Measurements from ENCODE around the gene DTX3.

- TF ChIP-seq JARID2 (CRISPR knock-in tag; IDR thresholded peaks at IDR 0.05; ENCODE audit: insufficient replicate concordance) (no peak), CBX5 (CRISPR knock-in tag; IDR thresholded peaks at IDR 0.05; ENCODE audit: borderline replicate concordance) (no peak), ZNF274 (CRISPR knock-in tag; IDR thresholded peaks at IDR 0.05) (no peak), CTCF (CRISPR knock-in tag; IDR thresholded peaks at IDR 0.05) (no peak), HNRNPLL (IDR thresholded peaks at IDR 0.05; ENCODE audit: low read depth, low read length, poor library complexity, severe bottlenecking) (no peak), YEATS4 (CRISPR knock-in tag; IDR thresholded peaks at IDR 0.05; ENCODE audit: borderline replicate concordance) (no peak), ZNF639 (CRISPR knock-in tag; conservative IDR thresholded peaks at IDR 0.05) (no peak), FOXK2 (IDR thresholded peaks at IDR 0.05) (no peak), MED13 (CRISPR knock-in tag; IDR thresholded peaks at IDR 0.05) (no peak), ZNF24 (IDR thresholded peaks at IDR 0.05) (no peak)
These were observed 19.3 kb downstream of the DTX3 start for GRCh38 chr12:57623811-57624390.

All from HepG2 (cell line).